A549 (cell line): ENCODE data around the gene TRIO. TPM values are rescaled to one million over a fixed set of nuclear protein-coding genes. Genes with fewer than 3 reads are reported as not detected.
"Not testable (repeated sequence)": the region's sequence is repeated elsewhere in the genome, so short reads cannot be mapped to it uniquely, and the experiment has no call there.

Experiments
- ATAC-seq, 2 experiments: fragments of 200-7000 bp in 1 of 2; fragments of >200 bp in 1 of 2; cut with Nextera tagmentation in 1 of 2; cut with Tn5 transposase in 1 of 2; 3 replicates each; pipeline versions ENCODE4 v1.8.0 to v1.9.1; 2018 to 2020; ENCODE audit warnings: mild to moderate bottlenecking in 1 of 2, moderate library complexity in 1 of 2
- CTCF ChIA-PET: fragments of 300-600 bp; sonication (Branson Sonifier 250); formaldehyde crosslinking; extraction: SDS; loops from one replicate; lab custom pipeline; 2021; ENCODE audit warnings: antibody characterized with exemption, inconsistent platforms; lab: Yijun Ruan, JAX
- POLR2A ChIA-PET: fragments of 350-600 bp; formaldehyde crosslinking; extraction: SDS; loops from one replicate; lab custom pipeline; 2021; ENCODE audit warnings: antibody characterized with exemption, inconsistent platforms; lab: Yijun Ruan, JAX
- DNase-seq, 2 experiments: peaks; one replicate each; pipeline versions ENCODE4 v3.0.0 to v3.0.0-alpha.2; 2011 to 2016; ENCODE audit warnings: low read depth in 1 of 2, low spot score in 1 of 2
- FAIRE-seq: peaks from 2 replicates; lab custom pipeline; 2011; peaks lifted over from hg19 to GRCh38; lab: Jason Lieb, UNC
- H3K27ac ChIP-seq, 2 experiments: fragments of >200 bp; sonication (Bioruptor Twin); formaldehyde crosslinking; 3 replicates each; pipeline ENCODE4 v1.5.1; 2016 to 2017
- H3K4me1 ChIP-seq: fragments of >200 bp; sonication (Bioruptor Twin); formaldehyde crosslinking; 3 replicates; pipeline ENCODE4 v1.6.1; 2016
- H3K4me2 ChIP-seq: fragments of >200 bp; sonication (Bioruptor Twin); formaldehyde crosslinking; 3 replicates; pipeline ENCODE4 v1.6.1; 2016
- H3K4me3 ChIP-seq: fragments of >200 bp; sonication (Bioruptor Twin); formaldehyde crosslinking; 3 replicates; pipeline ENCODE4 v1.5.1; 2016
- H3K9me3 ChIP-seq: fragments of >200 bp; sonication (Bioruptor Twin); formaldehyde crosslinking; 3 replicates; pipeline ENCODE4 v1.6.1; 2016
- CBX2 ChIP-seq: fragments of 200-600 bp; sonication (generic); IDR thresholded peaks from 2 replicates; pipeline ENCODE4 v1.6.1; 2016; ENCODE audit warnings: low read depth, mild to moderate bottlenecking, borderline replicate concordance
- CHD4 ChIP-seq: fragments of 200-600 bp; sonication (generic); IDR thresholded peaks from 2 replicates; pipeline ENCODE4 v1.6.1; 2016; ENCODE audit warnings: antibody characterized with exemption, mild to moderate bottlenecking, borderline replicate concordance
- CTCF ChIP-seq: fragments of >200 bp; sonication (Bioruptor Twin); formaldehyde crosslinking; IDR thresholded peaks from 3 replicates; pipeline ENCODE4 v1.5.1; 2016
- EHF ChIP-seq: fragments of 250-450 bp; sonication (Bioruptor Pico); IDR thresholded peaks from 2 replicates; pipeline ENCODE4 v1.5.0; 2020; ENCODE audit warnings: mild to moderate bottlenecking
- EHMT2 ChIP-seq: fragments of 200-600 bp; sonication (generic); IDR thresholded peaks from 2 replicates; pipeline ENCODE4 v1.6.1; 2016; ENCODE audit warnings: antibody characterized with exemption, low read depth, mild to moderate bottlenecking, moderate library complexity
- EP300 ChIP-seq, 2 experiments: fragments of >200 bp; sonication (Bioruptor Twin); formaldehyde crosslinking; IDR thresholded peaks; 2 replicates in 1 of 2; 3 replicates in 1 of 2; pipeline ENCODE4 v1.6.1; 2016 to 2017
- ESRRA ChIP-seq: fragments of 150-350 bp; IDR thresholded peaks from 2 replicates; pipeline ENCODE4 v1.6.1; 2014; ENCODE audit warnings: mild to moderate bottlenecking, low read length, borderline replicate concordance
- FOSL2 ChIP-seq, 2 experiments: fragments of 450-650 bp in 1 of 2; fragments of >200 bp in 1 of 2; sonication (Bioruptor Twin) in 1 of 2; formaldehyde crosslinking; IDR thresholded peaks; 2 replicates each; pipeline versions ENCODE4 v1.5.0 to v1.6.1; 2016 to 2020; ENCODE audit warnings: mild to moderate bottlenecking in 1 of 2, moderate library complexity in 1 of 2
- HES2 ChIP-seq: fragments of >200 bp; sonication (Bioruptor Twin); formaldehyde crosslinking; IDR thresholded peaks from 2 replicates; pipeline ENCODE4 v1.6.1; 2016
- HEYL ChIP-seq: fragments of 250-450 bp; sonication (Bioruptor Pico); IDR thresholded peaks from 2 replicates; pipeline ENCODE4 v1.8.0; 2021; ENCODE audit warnings: mild to moderate bottlenecking, moderate library complexity
- HMGXB4 ChIP-seq: fragments of 250-450 bp; sonication (Bioruptor Pico); IDR thresholded peaks from 2 replicates; pipeline ENCODE4 v1.5.0; 2021; ENCODE audit warnings: mild to moderate bottlenecking, moderate library complexity, borderline replicate concordance
- JUN ChIP-seq, 2 experiments: fragments of >200 bp; sonication (Bioruptor Twin); formaldehyde crosslinking; IDR thresholded peaks; 2 replicates in 1 of 2; 3 replicates in 1 of 2; pipeline ENCODE4 v1.6.1; 2016 to 2017
- NR3C1 ChIP-seq: fragments of >200 bp; sonication (Bioruptor Twin); formaldehyde crosslinking; IDR thresholded peaks from 3 replicates; pipeline ENCODE4 v1.6.1; 2017
- PBX3 ChIP-seq: IDR thresholded peaks from 2 replicates; pipeline ENCODE4 v1.6.1; 2012
- POLR2A ChIP-seq: IDR thresholded peaks from 2 replicates; pipeline ENCODE4 v1.6.1; 2012; ENCODE audit warnings: mild to moderate bottlenecking, low read length
- RAD21 ChIP-seq, 2 experiments: fragments of >200 bp in 1 of 2; sonication (Bioruptor Twin) in 1 of 2; formaldehyde crosslinking in 1 of 2; IDR thresholded peaks in 1 of 2; conservative IDR thresholded peaks in 1 of 2; 2 replicates in 1 of 2; 3 replicates in 1 of 2; pipeline ENCODE4 v1.6.1; 2012 to 2018; ENCODE audit warnings: inconsistent platforms in 1 of 2
- RARB ChIP-seq: fragments of 250-450 bp; sonication (Bioruptor Pico); IDR thresholded peaks from 2 replicates; pipeline ENCODE4 v1.8.0; 2021; ENCODE audit warnings: mild to moderate bottlenecking, moderate library complexity
- RFX5 ChIP-seq: fragments of 450-650 bp; IDR thresholded peaks from 2 replicates; pipeline ENCODE4 v1.7.1; 2014; ENCODE audit warnings: antibody characterized with exemption, mild to moderate bottlenecking, moderate library complexity
- RNF2 ChIP-seq: fragments of 200-600 bp; sonication (generic); IDR thresholded peaks from 2 replicates; pipeline ENCODE4 v1.6.1; 2016; ENCODE audit warnings: low read depth, mild to moderate bottlenecking, antibody characterized with exemption, moderate library complexity, borderline replicate concordance
- SMC3 ChIP-seq: fragments of >200 bp; sonication (Bioruptor Twin); formaldehyde crosslinking; IDR thresholded peaks from 3 replicates; pipeline ENCODE4 v1.6.1; 2018; ENCODE audit warnings: inconsistent platforms
- TFCP2L1 ChIP-seq: fragments of 250-450 bp; sonication (Bioruptor Pico); IDR thresholded peaks from 2 replicates; pipeline ENCODE4 v1.5.0; 2021; ENCODE audit warnings: mild to moderate bottlenecking
- TP53 ChIP-seq: fragments of 250-450 bp; sonication (Bioruptor Pico); IDR thresholded peaks from 2 replicates; pipeline ENCODE4 v1.5.0; 2021; ENCODE audit warnings: mild to moderate bottlenecking, moderate library complexity
- USF2 ChIP-seq: fragments of 450-650 bp; IDR thresholded peaks from 2 replicates; pipeline ENCODE4 v1.6.1; 2014; ENCODE audit warnings: antibody characterized with exemption
- ZC3H11A ChIP-seq: fragments of 450-650 bp; IDR thresholded peaks from 2 replicates; pipeline ENCODE4 v1.6.1; 2014; ENCODE audit warnings: antibody characterized with exemption, mild to moderate bottlenecking
- ZNF302 ChIP-seq: fragments of 250-450 bp; sonication (Bioruptor Pico); IDR thresholded peaks from 2 replicates; pipeline ENCODE4 v1.9.0; 2021; ENCODE audit warnings: inconsistent platforms, mild to moderate bottlenecking, moderate library complexity
- WGBS: methylation state at CpG from one replicate; pipeline ENCODE4 v1.1.6; 2017; ENCODE audit errors: missing lambda C conversion rate; 5-methylcytosine and 5-hydroxymethylcytosine counted together
- polyA plus RNA-seq, 4 experiments: library from polyadenylated mRNA; depleted of rRNA in 3 of 4; stranded (reverse); fragments of >200 nt; fragmentation: RNase III in 1 of 4; extraction: RNeasy Plus Mini Kit Qiagen cat#74134 plus additional on column Dnase treatment in 1 of 4; gene quantifications; 2 replicates in 3 of 4; 3 replicates in 1 of 4; pipeline ENCODE4 v1.2.3, GENCODE V29; 2011 to 2017

TRIO gene
- polyA plus RNA-seq, 2 of the 4 experiments (the other 2 are of a cell fraction), result 47.5 to 79.0 TPM

- DNase-seq (no peak), ATAC-seq (no peak), FAIRE-seq (no peak)
- no peaks in the 10 kb centered on the region for H3K4me1 ChIP-seq
- 5% methylated on average over 1 of the region's 1 CpG for WGBS
- H3K4me3 ChIP-seq, result no peak overlapping the region
- no peak overlapping the region for H3K27ac ChIP-seq
- ChIA-PET POLR2A (no interaction called here), CTCF (interaction anchor here (1.6 kb wide), 1 partner anchor 10 kb away, joined by 7 read pairs; no protein-coding TSS in a partner anchor)
- H3K4me2 ChIP-seq, result no peak overlapping the region
- TF ChIP-seq JUN (IDR thresholded peaks at IDR 0.05) (no peak), RAD21 (conservative IDR thresholded peaks at IDR 0.05 in 1 of 2, IDR thresholded peaks at IDR 0.05 in 1 of 2) (no peak), EP300 (IDR thresholded peaks at IDR 0.05) (no peak), CTCF (no peak), HEYL (CRISPR knock-in tag) (no peak), CHD4 (no peak), USF2 (no peak), HES2 (no peak), EHF (no peak), PBX3 (no peak), RNF2 (no peak), ZC3H11A (no peak), RFX5 (no peak), FOSL2 (IDR thresholded peaks at IDR 0.05) (no peak), FOSL2 (CRISPR knock-in tag; IDR thresholded peaks at IDR 0.05) (no peak), CBX2 (no peak)
- no peaks in the 10 kb centered on the region; the same call in 2 of the 3 replicates for H3K9me3 ChIP-seq
Observed at GRCh38 chr5:14552017-14552416, 408.9 kb downstream of the TRIO start.

GRCh38 chr5:14554288-14554687 lies 411.1 kb downstream of the TRIO start:
- H3K4me3 ChIP-seq, POLR2A ChIA-PET, DNase-seq, H3K27ac ChIP-seq, ATAC-seq, CTCF ChIA-PET, FAIRE-seq, H3K4me1 ChIP-seq, H3K9me3 ChIP-seq, H3K4me2 ChIP-seq: not testable (repeated sequence)
- 38% methylated on average over 3 of the region's 3 CpGs for WGBS

GRCh38 chr5:14556015-14556414 lies 412.9 kb downstream of the TRIO start:
- POLR2A ChIA-PET, result no interaction called here
- H3K4me3 ChIP-seq, result no peak overlapping the region
- H3K4me1 ChIP-seq, result no peaks in the 10 kb centered on the region
- no peak overlapping the region for H3K27ac ChIP-seq
- ATAC-seq (no peak), DNase-seq (no peak), FAIRE-seq (no peak)
- no peak overlapping the region for H3K4me2 ChIP-seq
- 17% methylated on average over 1 of the region's 2 CpGs for WGBS
- H3K9me3 ChIP-seq, result no peaks in the 10 kb centered on the region; the same call in 2 of the 3 replicates
- CTCF ChIA-PET, result no interaction called here
- TF ChIP-seq RFX5, result no peak
- TF ChIP-seq ZNF302 (CRISPR knock-in tag), result no peak
- no peak for TF ChIP-seq SMC3
- TF ChIP-seq RARB (CRISPR knock-in tag), result no peak
- TF ChIP-seq ZC3H11A, result no peak
- no peak for TF ChIP-seq CTCF
- TF ChIP-seq ESRRA, result no peak
- no peak for TF ChIP-seq EHMT2
- no peak for TF ChIP-seq HMGXB4 (CRISPR knock-in tag)
- TF ChIP-seq NR3C1, result no peak
- no peak for TF ChIP-seq TP53 (CRISPR knock-in tag)
- no peak for TF ChIP-seq TFCP2L1 (CRISPR knock-in tag)
- TF ChIP-seq POLR2A, result no peak
